ENCODE results near the gene DCAF8L1. TPM values are rescaled to one million over a fixed set of nuclear protein-coding genes. Genes with fewer than 3 reads are reported as not detected.

DCAF8L1 gene
- not detected for total RNA-seq

- Histone ChIP-seq H3K27me3 (no peaks in the 10 kb centered on the region), H3K4me1 (no peaks in the 10 kb centered on the region), H3K27ac (no peak within 1 kb of the TSS), H3K9me3 (no peaks in the 10 kb centered on the region), H3K36me3 (no peaks in the 10 kb centered on the region), H3K4me3 (no peak within 1 kb of the TSS)
- no peak for DNase-seq
- TF ChIP-seq POLR2A (IDR thresholded peaks at IDR 0.05): no peak
- TF ChIP-seq CTCF (IDR thresholded peaks at IDR 0.05): no peak
Measured at GRCh38 chrX:27981349-27981748, at the start of gene DCAF8L1. Gene DCAF8L1, minus strand, starts transcription at chrX:27981449. Its CDS starts 115 bp downstream, at chrX:27981334.

- H3K9me3 ChIP-seq: no peaks in the 10 kb centered on the region
- H3K27ac ChIP-seq: no peak overlapping the region
- no peak overlapping the region for H3K4me3 ChIP-seq
- H3K36me3 ChIP-seq: no peaks in the 10 kb centered on the region
- no peaks in the 10 kb centered on the region for H3K4me1 ChIP-seq
- DNase-seq: no peak
- no peaks in the 10 kb centered on the region for H3K27me3 ChIP-seq
- TF ChIP-seq CTCF (IDR thresholded peaks at IDR 0.05): no peak
- TF ChIP-seq POLR2A (IDR thresholded peaks at IDR 0.05): no peak
Measured at GRCh38 chrX:28022371-28022770, 41.1 kb upstream of the DCAF8L1 start.

GRCh38 chrX:28016823-28017222 lies 35.6 kb upstream of the DCAF8L1 start:
- Histone ChIP-seq H3K4me1 (no peaks in the 10 kb centered on the region), H3K27ac (no peak overlapping the region), H3K9me3 (no peaks in the 10 kb centered on the region), H3K4me3 (no peak overlapping the region), H3K27me3 (no peaks in the 10 kb centered on the region), H3K36me3 (no peaks in the 10 kb centered on the region)
- no peak for DNase-seq
- TF ChIP-seq CTCF (IDR thresholded peaks at IDR 0.05) (no peak), POLR2A (IDR thresholded peaks at IDR 0.05) (no peak)

- Histone ChIP-seq H3K4me1 (no peaks in the 10 kb centered on the region), H3K4me3 (no peak overlapping the region), H3K36me3 (no peaks in the 10 kb centered on the region), H3K9me3 (no peaks in the 10 kb centered on the region), H3K27me3 (no peaks in the 10 kb centered on the region), H3K27ac (no peak overlapping the region)
- no peak for DNase-seq
- no peak for TF ChIP-seq CTCF (IDR thresholded peaks at IDR 0.05)
Measured at GRCh38 chrX:28015993-28016392, 34.7 kb upstream of the DCAF8L1 start.

- no peaks in the 10 kb centered on the region for H3K4me1 ChIP-seq
- H3K36me3 ChIP-seq: no peaks in the 10 kb centered on the region
- H3K4me3 ChIP-seq: no peak overlapping the region
- no peaks in the 10 kb centered on the region for H3K27me3 ChIP-seq
- DNase-seq: no peak
- no peaks in the 10 kb centered on the region for H3K9me3 ChIP-seq
- no peak overlapping the region for H3K27ac ChIP-seq
- TF ChIP-seq CTCF (IDR thresholded peaks at IDR 0.05) (no peak), POLR2A (IDR thresholded peaks at IDR 0.05) (no peak)
Measured at GRCh38 chrX:28010875-28011274, 29.6 kb upstream of the DCAF8L1 start.

GRCh38 chrX:27998666-27999065 lies 17.4 kb upstream of the DCAF8L1 start:
- Histone ChIP-seq H3K9me3 (no peaks in the 10 kb centered on the region), H3K27ac (no peak overlapping the region), H3K27me3 (no peaks in the 10 kb centered on the region), H3K36me3 (no peaks in the 10 kb centered on the region), H3K4me1 (no peaks in the 10 kb centered on the region), H3K4me3 (no peak overlapping the region)
- TF ChIP-seq CTCF (IDR thresholded peaks at IDR 0.05): no peak
- no peak for TF ChIP-seq POLR2A (IDR thresholded peaks at IDR 0.05)
- DNase-seq: no peak

All from Peyer's patch (tissue), 4 donors.